ENCODE data around the gene DLK1. TPM values are rescaled to one million over a fixed set of nuclear protein-coding genes. Genes with fewer than 3 reads are reported as not detected.
A peak's percentile ranks its signal among the peaks of the same experiment; 100 is the strongest.

The DLK1 gene
- total and polyA plus RNA-seq, 2 of the 13 experiments (the other 11 are each of a cell fraction or from before 2014, with no cell fraction given) = 95.5 to 312 TPM

DNA sequence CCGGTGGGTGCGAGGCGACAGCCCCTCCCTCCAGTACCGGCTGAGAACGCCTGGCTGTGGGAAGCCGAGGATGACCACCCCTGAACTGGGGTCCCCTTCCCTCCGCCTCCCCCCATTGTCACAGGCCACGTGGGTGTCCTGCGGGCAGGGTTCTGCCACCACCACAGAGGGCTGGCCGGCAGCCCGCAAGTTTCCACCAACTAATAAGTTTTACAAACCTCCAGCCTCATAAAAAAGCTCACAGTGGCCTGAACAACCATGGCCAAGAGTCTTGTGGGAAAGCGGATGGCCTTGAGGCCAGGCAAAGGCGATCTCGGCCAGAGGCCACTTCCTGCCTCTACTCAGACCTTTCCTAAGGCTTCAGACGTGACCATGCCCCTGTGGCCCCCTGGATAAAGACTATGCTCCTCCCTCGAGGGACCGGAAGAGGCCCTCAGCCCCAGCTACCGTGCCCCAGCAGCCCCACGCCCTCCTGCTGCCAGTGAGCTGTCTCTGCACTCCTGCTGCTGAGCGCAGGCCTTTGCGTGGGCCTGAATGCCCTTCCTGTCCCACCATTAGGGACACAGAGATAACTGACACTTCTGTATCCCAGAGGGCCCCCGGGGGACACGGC lies 46.1 kb upstream of the DLK1 start (continued):
- TF ChIP-seq, protein P1, sequence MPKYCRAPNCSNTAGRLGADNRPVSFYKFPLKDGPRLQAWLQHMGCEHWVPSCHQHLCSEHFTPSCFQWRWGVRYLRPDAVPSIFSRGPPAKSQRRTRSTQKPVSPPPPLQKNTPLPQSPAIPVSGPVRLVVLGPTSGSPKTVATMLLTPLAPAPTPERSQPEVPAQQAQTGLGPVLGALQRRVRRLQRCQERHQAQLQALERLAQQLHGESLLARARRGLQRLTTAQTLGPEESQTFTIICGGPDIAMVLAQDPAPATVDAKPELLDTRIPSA (CRISPR knock-in tag; IDR thresholded peaks at IDR 0.05; ENCODE audit: borderline replicate concordance) = no peak
- no peak for TF ChIP-seq ZFYVE20 (CRISPR knock-in tag; IDR thresholded peaks at IDR 0.05; ENCODE audit: borderline replicate concordance, low read depth)
- TF ChIP-seq, protein P2, sequence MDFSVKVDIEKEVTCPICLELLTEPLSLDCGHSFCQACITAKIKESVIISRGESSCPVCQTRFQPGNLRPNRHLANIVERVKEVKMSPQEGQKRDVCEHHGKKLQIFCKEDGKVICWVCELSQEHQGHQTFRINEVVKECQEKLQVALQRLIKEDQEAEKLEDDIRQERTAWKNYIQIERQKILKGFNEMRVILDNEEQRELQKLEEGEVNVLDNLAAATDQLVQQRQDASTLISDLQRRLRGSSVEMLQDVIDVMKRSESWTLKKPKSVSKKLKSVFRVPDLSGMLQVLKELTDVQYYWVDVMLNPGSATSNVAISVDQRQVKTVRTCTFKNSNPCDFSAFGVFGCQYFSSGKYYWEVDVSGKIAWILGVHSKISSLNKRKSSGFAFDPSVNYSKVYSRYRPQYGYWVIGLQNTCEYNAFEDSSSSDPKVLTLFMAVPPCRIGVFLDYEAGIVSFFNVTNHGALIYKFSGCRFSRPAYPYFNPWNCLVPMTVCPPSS (IDR thresholded peaks at IDR 0.05) = no peak
- TF ChIP-seq ZEB1 (IDR thresholded peaks at IDR 0.05; ENCODE audit: insufficient replicate concordance, low read depth) = no peak
- no peak for TF ChIP-seq HDAC2 (CRISPR knock-in tag; IDR thresholded peaks at IDR 0.05)
- 0 out of 2 replicates have a peak, but pooled peaks have one; percentile 57 for TF ChIP-seq ZMAT3 (CRISPR knock-in tag; conservative IDR thresholded peaks at IDR 0.05)
- TF ChIP-seq ZSCAN31 (CRISPR knock-in tag; IDR thresholded peaks at IDR 0.05; ENCODE audit: low read depth) = no peak
- TF ChIP-seq, protein P3, sequence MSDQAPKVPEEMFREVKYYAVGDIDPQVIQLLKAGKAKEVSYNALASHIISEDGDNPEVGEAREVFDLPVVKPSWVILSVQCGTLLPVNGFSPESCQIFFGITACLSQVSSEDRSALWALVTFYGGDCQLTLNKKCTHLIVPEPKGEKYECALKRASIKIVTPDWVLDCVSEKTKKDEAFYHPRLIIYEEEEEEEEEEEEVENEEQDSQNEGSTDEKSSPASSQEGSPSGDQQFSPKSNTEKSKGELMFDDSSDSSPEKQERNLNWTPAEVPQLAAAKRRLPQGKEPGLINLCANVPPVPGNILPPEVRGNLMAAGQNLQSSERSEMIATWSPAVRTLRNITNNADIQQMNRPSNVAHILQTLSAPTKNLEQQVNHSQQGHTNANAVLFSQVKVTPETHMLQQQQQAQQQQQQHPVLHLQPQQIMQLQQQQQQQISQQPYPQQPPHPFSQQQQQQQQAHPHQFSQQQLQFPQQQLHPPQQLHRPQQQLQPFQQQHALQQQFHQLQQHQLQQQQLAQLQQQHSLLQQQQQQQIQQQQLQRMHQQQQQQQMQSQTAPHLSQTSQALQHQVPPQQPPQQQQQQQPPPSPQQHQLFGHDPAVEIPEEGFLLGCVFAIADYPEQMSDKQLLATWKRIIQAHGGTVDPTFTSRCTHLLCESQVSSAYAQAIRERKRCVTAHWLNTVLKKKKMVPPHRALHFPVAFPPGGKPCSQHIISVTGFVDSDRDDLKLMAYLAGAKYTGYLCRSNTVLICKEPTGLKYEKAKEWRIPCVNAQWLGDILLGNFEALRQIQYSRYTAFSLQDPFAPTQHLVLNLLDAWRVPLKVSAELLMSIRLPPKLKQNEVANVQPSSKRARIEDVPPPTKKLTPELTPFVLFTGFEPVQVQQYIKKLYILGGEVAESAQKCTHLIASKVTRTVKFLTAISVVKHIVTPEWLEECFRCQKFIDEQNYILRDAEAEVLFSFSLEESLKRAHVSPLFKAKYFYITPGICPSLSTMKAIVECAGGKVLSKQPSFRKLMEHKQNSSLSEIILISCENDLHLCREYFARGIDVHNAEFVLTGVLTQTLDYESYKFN (CRISPR knock-in tag; conservative IDR thresholded peaks at IDR 0.05) = peak; percentile 75
- TF ChIP-seq RXRB (CRISPR knock-in tag; IDR thresholded peaks at IDR 0.05; ENCODE audit: borderline replicate concordance) = peak; percentile 75; the same call in 1 of the 2 replicates
- no peak for TF ChIP-seq ZSCAN29 (CRISPR knock-in tag; conservative IDR thresholded peaks at IDR 0.05)
- TF ChIP-seq ZNF556 (CRISPR knock-in tag; IDR thresholded peaks at IDR 0.05; ENCODE audit: borderline replicate concordance) = no peak
- no peak for TF ChIP-seq ZNF546 (CRISPR knock-in tag; conservative IDR thresholded peaks at IDR 0.05)
- TF ChIP-seq ZNF670 (CRISPR knock-in tag; IDR thresholded peaks at IDR 0.05; ENCODE audit: borderline replicate concordance) = no peak
- no peak for TF ChIP-seq PHF8 (CRISPR knock-in tag; IDR thresholded peaks at IDR 0.05)
- TF ChIP-seq GABPA (IDR thresholded peaks at IDR 0.05; ENCODE audit: low read depth, low read length) = peak; percentile 36; the same call in 1 of the 2 replicates
- peak; percentile 85 for TF ChIP-seq GABPA (CRISPR knock-in tag; IDR thresholded peaks at IDR 0.05; ENCODE audit: low read depth)
